GM12878 (cell line): Measurements from ENCODE around the gene PSAP. TPM values are rescaled to one million over a fixed set of nuclear protein-coding genes. Genes with fewer than 3 reads are reported as not detected.
A peak's percentile ranks its signal among the peaks of the same experiment; 100 is the strongest.

ENCODE experiments used
- BRCA1 ChIP-seq: IDR thresholded peaks from 2 replicates; pipeline ENCODE4 v1.6.1; 2011; ENCODE audit warnings: low read depth, low read length, improper control_type of control experiment
- CEBPB ChIP-seq, 2 experiments: fragments of 150-350 bp in 1 of 2; IDR thresholded peaks; 2 replicates each; pipeline ENCODE4 v1.6.1; 2012 to 2014; ENCODE audit warnings: low read depth in 2 of 2, low read length in 2 of 2, borderline replicate concordance in 1 of 2, inconsistent platforms in 1 of 2
- CEBPZ ChIP-seq: fragments of 150-350 bp; IDR thresholded peaks from 2 replicates; pipeline ENCODE4 v1.6.1; 2016; ENCODE audit warnings: low read depth, low read length
- DPF2 ChIP-seq: fragments of 450-650 bp; IDR thresholded peaks from 2 replicates; pipeline ENCODE4 v1.6.1; 2017; ENCODE audit warnings: mild to moderate bottlenecking
- EGR1 ChIP-seq, 2 experiments: IDR thresholded peaks; 1 replicate in 1 of 2; 2 replicates in 1 of 2; pipeline ENCODE4 v1.6.1; 2011 to 2012; ENCODE audit warnings: low read depth in 2 of 2, low read length in 2 of 2, borderline replicate concordance in 1 of 2, mild to moderate bottlenecking in 1 of 2, moderate library complexity in 1 of 2
- FOS ChIP-seq: IDR thresholded peaks from 3 replicates; pipeline ENCODE4 v1.6.1; 2011; ENCODE audit warnings: borderline replicate concordance; ENCODE audit not compliant: insufficient read length; ENCODE audit errors: extremely low read depth
- GABPA ChIP-seq: IDR thresholded peaks from 2 replicates; pipeline ENCODE4 v1.6.1; 2014; ENCODE audit warnings: antibody characterized with exemption, low read depth, mild to moderate bottlenecking, inconsistent platforms
- GATAD2B ChIP-seq: fragments of 450-650 bp; conservative IDR thresholded peaks from 2 replicates; pipeline ENCODE4 v1.6.1; 2017; ENCODE audit warnings: low read depth, mild to moderate bottlenecking, moderate library complexity
- HCFC1 ChIP-seq: fragments of 150-350 bp; IDR thresholded peaks from 2 replicates; pipeline ENCODE4 v1.6.1; 2014; ENCODE audit warnings: low read length
- HDAC6 ChIP-seq: fragments of 200-600 bp; sonication (generic); IDR thresholded peaks from one replicate; pipeline ENCODE4 v1.8.0; 2017; ENCODE audit warnings: antibody characterized with exemption; ENCODE audit not compliant: unreplicated experiment
- IKZF1 ChIP-seq: fragments of 450-650 bp; conservative IDR thresholded peaks from 2 replicates; pipeline ENCODE4 v1.6.1; 2017; ENCODE audit warnings: antibody characterized with exemption, mild to moderate bottlenecking
- JUNB ChIP-seq: IDR thresholded peaks from 2 replicates; pipeline ENCODE4 v1.6.1; 2016; ENCODE audit warnings: antibody characterized with exemption, mild to moderate bottlenecking
- JUND ChIP-seq: IDR thresholded peaks from 2 replicates; pipeline ENCODE4 v1.6.1; 2012; ENCODE audit warnings: low read depth, mild to moderate bottlenecking, low read length, improper control_type of control experiment, moderate library complexity
- LARP7 ChIP-seq: fragments of 450-650 bp; IDR thresholded peaks from 2 replicates; pipeline ENCODE4 v1.6.1; 2017; ENCODE audit warnings: mild to moderate bottlenecking
- MEF2B ChIP-seq: fragments of 450-650 bp; IDR thresholded peaks from 2 replicates; pipeline ENCODE4 v1.6.1; 2018; ENCODE audit warnings: mild to moderate bottlenecking, moderate library complexity; ENCODE audit not compliant: partially characterized antibody, poor library complexity, severe bottlenecking
- MXI1 ChIP-seq: fragments of 150-350 bp; IDR thresholded peaks from 2 replicates; pipeline ENCODE4 v1.6.1; 2011; ENCODE audit warnings: low read depth, mild to moderate bottlenecking, inconsistent platforms, low read length, improper control_type of control experiment
- NFYB ChIP-seq: IDR thresholded peaks from 2 replicates; pipeline ENCODE4 v1.6.1; 2011; ENCODE audit warnings: low read depth, mild to moderate bottlenecking, low read length, improper control_type of control experiment, moderate library complexity; ENCODE audit not compliant: insufficient read depth
- NR2C1 ChIP-seq: fragments of 450-650 bp; IDR thresholded peaks from 2 replicates; pipeline ENCODE4 v1.6.1; 2017; ENCODE audit warnings: antibody characterized with exemption, mild to moderate bottlenecking, moderate library complexity
- POU2F2 ChIP-seq: IDR thresholded peaks from 3 replicates; pipeline ENCODE4 v1.6.1; 2011; ENCODE audit warnings: low read depth, mild to moderate bottlenecking, low read length, borderline replicate concordance
- RB1 ChIP-seq: fragments of 450-650 bp; formaldehyde crosslinking; IDR thresholded peaks from 2 replicates; pipeline ENCODE4 v1.6.1; 2017; ENCODE audit warnings: mild to moderate bottlenecking, borderline replicate concordance
- RFX5 ChIP-seq: IDR thresholded peaks from 2 replicates; pipeline ENCODE4 v1.6.1; 2011; ENCODE audit warnings: low read depth, low read length, improper control_type of control experiment
- SIX5 ChIP-seq: IDR thresholded peaks from 2 replicates; pipeline ENCODE4 v1.6.1; 2011; ENCODE audit warnings: mild to moderate bottlenecking, low read depth, low read length, moderate library complexity; ENCODE audit not compliant: severe bottlenecking
- SMARCA5 ChIP-seq: fragments of 450-650 bp; IDR thresholded peaks from 2 replicates; pipeline ENCODE4 v1.6.1; 2017; ENCODE audit warnings: mild to moderate bottlenecking
- SMC3 ChIP-seq: IDR thresholded peaks from 2 replicates; pipeline ENCODE4 v1.6.1; 2011; ENCODE audit warnings: low read length, improper control_type of control experiment, borderline replicate concordance
- TCF7 ChIP-seq: IDR thresholded peaks from 2 replicates; pipeline ENCODE4 v1.6.1; 2014; ENCODE audit warnings: antibody characterized with exemption, borderline replicate concordance
- ZSCAN29 ChIP-seq: fragments of 450-650 bp; IDR thresholded peaks from 2 replicates; pipeline ENCODE4 v1.6.1; 2017; ENCODE audit warnings: mild to moderate bottlenecking, moderate library complexity
- polyA plus RNA-seq, 11 experiments: library from polyadenylated mRNA; depleted of rRNA in 4 of 11; unstranded in 6 of 11; stranded (reverse) in 5 of 11; fragments of >200 nt; fragmentation: Nextera tagmentation in 4 of 11; fragmentation: Illumina TruSeq in 1 of 11; extraction: Ambion mirVana in 4 of 11; extraction: Trizol in 1 of 11; gene quantifications; 1 replicate in 1 of 11; 2 replicates in 10 of 11; pipeline versions ENCODE4 v1.2.1 to v1.2.3, GENCODE V29; 2011 to 2016; ENCODE audit warnings: inconsistent platforms in 2 of 11, missing spikeins in 2 of 11, low read depth in 1 of 11
- total RNA-seq, 4 experiments: library from RNA; depleted of rRNA in 3 of 4; stranded (reverse); fragments of >200 nt in 3 of 4; fragmentation: Illumina TruSeq in 1 of 4; extraction: Trizol in 1 of 4; gene quantifications; 2 replicates each; pipeline versions ENCODE4 v1.2.1 to v1.2.3, GENCODE V29; 2013 to 2021
- TF ChIP-seq, protein P1 (sequence below): fragments of 450-650 bp; IDR thresholded peaks from 2 replicates; pipeline ENCODE4 v1.6.1; 2016; ENCODE audit warnings: mild to moderate bottlenecking
- TF ChIP-seq, protein P2 (sequence below): IDR thresholded peaks from 2 replicates; pipeline ENCODE4 v1.6.1; 2012; ENCODE audit warnings: low read depth, low read length, improper control_type of control experiment

Gene PSAP
- total and polyA plus RNA-seq, 10 of the 15 experiments (the other 5 are each of a cell fraction or from before 2014, with no cell fraction given), result 178 to 336 (median 286) TPM

DNA sequence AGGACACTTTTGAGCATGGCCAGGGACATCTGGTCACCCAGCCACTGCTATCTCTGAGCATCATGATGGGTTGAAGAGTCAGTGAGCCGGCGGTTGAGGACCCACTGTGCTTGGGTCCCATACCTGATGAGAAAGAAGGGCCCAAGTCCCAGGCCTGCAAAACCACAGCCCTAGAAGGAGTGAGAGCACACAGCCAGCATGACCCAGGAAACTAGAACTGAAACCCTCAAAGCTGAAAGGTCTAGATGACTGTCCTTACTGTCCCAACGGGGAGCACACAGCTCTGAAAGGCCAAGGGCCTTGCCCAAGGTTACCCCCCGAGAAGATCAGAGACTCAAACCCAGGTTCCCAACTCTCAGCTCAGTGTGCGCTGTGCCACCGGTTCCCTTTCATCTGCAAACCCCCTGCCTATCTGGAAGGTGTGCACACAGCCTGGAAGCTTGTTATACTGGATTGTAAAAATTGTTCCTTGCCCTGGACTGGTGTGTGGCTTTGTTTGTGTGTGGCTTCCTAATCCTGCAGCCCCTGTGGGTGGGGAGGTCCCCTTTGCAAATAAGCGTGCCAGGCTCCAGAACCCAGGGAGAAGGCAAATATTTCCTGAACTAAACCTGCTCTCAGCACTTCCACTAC is 22.6 kb upstream of the PSAP start (continued):
- TF ChIP-seq, protein P1, sequence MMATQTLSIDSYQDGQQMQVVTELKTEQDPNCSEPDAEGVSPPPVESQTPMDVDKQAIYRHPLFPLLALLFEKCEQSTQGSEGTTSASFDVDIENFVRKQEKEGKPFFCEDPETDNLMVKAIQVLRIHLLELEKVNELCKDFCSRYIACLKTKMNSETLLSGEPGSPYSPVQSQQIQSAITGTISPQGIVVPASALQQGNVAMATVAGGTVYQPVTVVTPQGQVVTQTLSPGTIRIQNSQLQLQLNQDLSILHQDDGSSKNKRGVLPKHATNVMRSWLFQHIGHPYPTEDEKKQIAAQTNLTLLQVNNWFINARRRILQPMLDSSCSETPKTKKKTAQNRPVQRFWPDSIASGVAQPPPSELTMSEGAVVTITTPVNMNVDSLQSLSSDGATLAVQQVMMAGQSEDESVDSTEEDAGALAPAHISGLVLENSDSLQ, result no peak
- TF ChIP-seq CEBPB (IDR thresholded peaks at IDR 0.05; ENCODE audit: borderline replicate concordance in 1 of 2, low read depth in 2 of 2, low read length in 2 of 2), result no peak
- TF ChIP-seq RB1, result no peak
- no peak for TF ChIP-seq RFX5
- no peak for TF ChIP-seq BRCA1
- TF ChIP-seq SMARCA5, result no peak
- no peak; a peak in 1 of 3 replicates for TF ChIP-seq EGR1 (IDR thresholded peaks at IDR 0.05; ENCODE audit: borderline replicate concordance in 1 of 2, low read depth in 2 of 2, low read length in 2 of 2)
- peak; percentile 54; the same call in 1 of the 2 replicates for TF ChIP-seq GATAD2B
- TF ChIP-seq JUNB, result peak; percentile 62
- TF ChIP-seq NFYB, result no peak
- no peak; the same call in 1 of the 2 replicates for TF ChIP-seq DPF2
- TF ChIP-seq, protein P2, sequence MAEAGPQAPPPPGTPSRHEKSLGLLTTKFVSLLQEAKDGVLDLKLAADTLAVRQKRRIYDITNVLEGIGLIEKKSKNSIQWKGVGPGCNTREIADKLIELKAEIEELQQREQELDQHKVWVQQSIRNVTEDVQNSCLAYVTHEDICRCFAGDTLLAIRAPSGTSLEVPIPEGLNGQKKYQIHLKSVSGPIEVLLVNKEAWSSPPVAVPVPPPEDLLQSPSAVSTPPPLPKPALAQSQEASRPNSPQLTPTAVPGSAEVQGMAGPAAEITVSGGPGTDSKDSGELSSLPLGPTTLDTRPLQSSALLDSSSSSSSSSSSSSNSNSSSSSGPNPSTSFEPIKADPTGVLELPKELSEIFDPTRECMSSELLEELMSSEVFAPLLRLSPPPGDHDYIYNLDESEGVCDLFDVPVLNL, result no peak
- no peak for TF ChIP-seq ZSCAN29
- TF ChIP-seq SMC3, result no peak; the same call in 1 of the 2 replicates
- TF ChIP-seq GABPA, result no peak
- no peak for TF ChIP-seq MXI1
- no peak for TF ChIP-seq NR2C1
- TF ChIP-seq LARP7, result no peak
- TF ChIP-seq JUND, result no peak
- TF ChIP-seq HDAC6, result no peak
- TF ChIP-seq TCF7, result no peak
- no peak for TF ChIP-seq CEBPZ
- TF ChIP-seq FOS, result no peak
- no peak for TF ChIP-seq SIX5
- TF ChIP-seq HCFC1, result no peak
- TF ChIP-seq POU2F2, result no peak
- TF ChIP-seq MEF2B, result peak; percentile 78
- peak; percentile 74 for TF ChIP-seq IKZF1
